Lung (tissue), 12 donors: ENCODE results near the gene ALPK3. TPM values are rescaled to one million over a fixed set of nuclear protein-coding genes. Genes with fewer than 3 reads are reported as not detected.

Experiments used
- ATAC-seq: fragments of 200-7000 bp; cut with Tn5 transposase; one replicate; pipeline ENCODE4 v1.9.1; 2020; ENCODE audit warnings: moderate number of reproducible peaks; ENCODE audit not compliant: insufficient read depth, low FRiP score
- DNase-seq, 3 donors: peaks; one replicate each; pipeline ENCODE4 v3.0.0-alpha.2; 2013 to 2017
- H3K27ac ChIP-seq, 2 donors: one replicate each; pipeline ENCODE4 v1.5.1; 2013; ENCODE audit warnings: mild to moderate bottlenecking in 2 of 2, moderate library complexity in 2 of 2, control low read depth in 1 of 2, inconsistent platforms in 1 of 2, low read depth in 1 of 2, low read length in 1 of 2
- H3K27me3 ChIP-seq, 3 donors: one replicate each; pipeline ENCODE4 v1.5.1; 2013; ENCODE audit warnings: low read length in 2 of 3; ENCODE audit not compliant: control insufficient read depth in 3 of 3, insufficient read depth in 3 of 3
- H3K36me3 ChIP-seq, 4 donors: one replicate each; pipeline ENCODE4 v1.5.1; 2013; ENCODE audit warnings: low read length in 4 of 4, mild to moderate bottlenecking in 1 of 4, moderate library complexity in 1 of 4; ENCODE audit not compliant: control insufficient read depth in 4 of 4, insufficient read depth in 4 of 4
- H3K4me1 ChIP-seq, 5 donors: one replicate each; pipeline ENCODE4 v1.5.1; 2013; ENCODE audit warnings: low read length in 5 of 5, mild to moderate bottlenecking in 2 of 5, moderate library complexity in 1 of 5; ENCODE audit not compliant: control insufficient read depth in 5 of 5, insufficient read depth in 5 of 5
- H3K4me3 ChIP-seq: one replicate; pipeline ENCODE4 v1.5.1; 2013; ENCODE audit warnings: mild to moderate bottlenecking, control low read depth, moderate library complexity
- H3K9ac ChIP-seq, 2 donors: one replicate each; pipeline ENCODE4 v1.5.1; 2013; ENCODE audit warnings: low read length in 2 of 2, control low read depth in 1 of 2; ENCODE audit not compliant: insufficient read depth in 1 of 2
- H3K9me3 ChIP-seq, 4 donors: one replicate each; pipeline ENCODE4 v1.5.1; 2013; ENCODE audit warnings: low read length in 3 of 4, mild to moderate bottlenecking in 1 of 4, moderate library complexity in 1 of 4; ENCODE audit not compliant: control insufficient read depth in 4 of 4, insufficient read depth in 3 of 4
- WGBS, 2 donors: extraction: QIAGEN DNeasy Blood & Tissue Kit; methylation state at CpG; one replicate each; pipeline ENCODE4 v1.1.7; 2013; 5-methylcytosine and 5-hydroxymethylcytosine counted together
- polyA plus RNA-seq, 2 donors: library from polyadenylated mRNA; stranded (reverse); fragments of 200-250 nt; gene quantifications; one replicate each; pipeline ENCODE4 v1.2.1, GENCODE V29; 2013
- total RNA-seq, 2 donors: library from RNA; depleted of rRNA in 1 of 2; stranded (reverse); fragments of >200 nt in 1 of 2; gene quantifications; one replicate each; pipeline ENCODE4 v1.2.1, GENCODE V29; 2014 to 2021
- TF ChIP-seq, protein P1 (sequence below): IDR thresholded peaks from 2 replicates; pipeline ENCODE4 v1.5.1; 2012; ENCODE audit warnings: mild to moderate bottlenecking; ENCODE audit errors: control extremely low read depth, extremely low read depth
- donor health status: control.
- donor health status: control.
- donor health status: Bipolar disorder and iron deficiency.
- donor health status: healthy.
- donor health status: DM: yes; HTN: yes; CAD: no.

ALPK3 gene
- total and polyA plus RNA-seq, 4 donors = 3.1 to 12.2 (median 6.2) TPM

DNA sequence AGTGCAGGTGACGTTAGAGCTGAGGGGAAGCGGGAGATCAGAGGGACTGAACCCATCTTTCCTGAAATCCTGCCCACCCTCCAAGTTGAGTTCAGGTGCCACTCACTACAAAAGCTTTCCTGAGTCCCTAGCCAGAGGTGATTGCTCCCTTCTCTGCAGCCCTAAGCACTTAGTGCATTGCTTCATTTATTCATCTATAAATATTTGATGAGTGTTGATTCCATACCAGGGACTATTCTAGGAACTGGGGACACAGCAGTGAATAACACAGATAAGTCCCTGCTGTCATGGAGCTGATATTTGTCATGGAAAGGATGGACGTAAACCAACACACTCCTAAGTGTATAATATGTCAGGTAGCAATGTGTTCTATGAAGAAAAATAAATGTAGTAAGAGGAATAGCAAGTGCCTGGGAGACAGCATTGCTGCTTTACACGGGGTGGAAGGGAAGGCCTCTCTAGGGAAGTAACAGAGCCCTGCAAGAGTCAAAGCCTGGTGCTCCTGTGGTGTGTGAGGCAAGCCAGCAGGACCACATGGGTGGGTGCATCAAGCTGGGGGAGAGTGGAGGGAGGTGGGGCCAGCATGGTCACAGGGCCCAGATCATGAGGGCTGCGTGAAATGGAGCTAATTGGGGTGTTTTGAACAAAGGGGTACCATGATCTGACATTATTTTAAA lies 18.6 kb downstream of the ALPK3 start:
- TF ChIP-seq, protein P1, sequence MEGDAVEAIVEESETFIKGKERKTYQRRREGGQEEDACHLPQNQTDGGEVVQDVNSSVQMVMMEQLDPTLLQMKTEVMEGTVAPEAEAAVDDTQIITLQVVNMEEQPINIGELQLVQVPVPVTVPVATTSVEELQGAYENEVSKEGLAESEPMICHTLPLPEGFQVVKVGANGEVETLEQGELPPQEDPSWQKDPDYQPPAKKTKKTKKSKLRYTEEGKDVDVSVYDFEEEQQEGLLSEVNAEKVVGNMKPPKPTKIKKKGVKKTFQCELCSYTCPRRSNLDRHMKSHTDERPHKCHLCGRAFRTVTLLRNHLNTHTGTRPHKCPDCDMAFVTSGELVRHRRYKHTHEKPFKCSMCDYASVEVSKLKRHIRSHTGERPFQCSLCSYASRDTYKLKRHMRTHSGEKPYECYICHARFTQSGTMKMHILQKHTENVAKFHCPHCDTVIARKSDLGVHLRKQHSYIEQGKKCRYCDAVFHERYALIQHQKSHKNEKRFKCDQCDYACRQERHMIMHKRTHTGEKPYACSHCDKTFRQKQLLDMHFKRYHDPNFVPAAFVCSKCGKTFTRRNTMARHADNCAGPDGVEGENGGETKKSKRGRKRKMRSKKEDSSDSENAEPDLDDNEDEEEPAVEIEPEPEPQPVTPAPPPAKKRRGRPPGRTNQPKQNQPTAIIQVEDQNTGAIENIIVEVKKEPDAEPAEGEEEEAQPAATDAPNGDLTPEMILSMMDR = no peak
- Histone ChIP-seq H3K4me3 (no peak overlapping the region), H3K9me3 (no peaks in the 10 kb centered on the region), H3K4me1 (peaks cover 0 to 34% (median 0%) of the 10 kb centered on the region in 5 donors), H3K27ac (peak overlapping the region; percentile 32 to 88), H3K9ac (no peak overlapping the region), H3K36me3 (peaks cover 0 to 2% (median 0%) of the 10 kb centered on the region in 4 donors), H3K27me3 (no peaks in the 10 kb centered on the region)
- DNase-seq (no peak), ATAC-seq (no peak)
- WGBS, 2 donors = 62 to 80% methylated on average over 5 of the region's 5 CpGs

DNA sequence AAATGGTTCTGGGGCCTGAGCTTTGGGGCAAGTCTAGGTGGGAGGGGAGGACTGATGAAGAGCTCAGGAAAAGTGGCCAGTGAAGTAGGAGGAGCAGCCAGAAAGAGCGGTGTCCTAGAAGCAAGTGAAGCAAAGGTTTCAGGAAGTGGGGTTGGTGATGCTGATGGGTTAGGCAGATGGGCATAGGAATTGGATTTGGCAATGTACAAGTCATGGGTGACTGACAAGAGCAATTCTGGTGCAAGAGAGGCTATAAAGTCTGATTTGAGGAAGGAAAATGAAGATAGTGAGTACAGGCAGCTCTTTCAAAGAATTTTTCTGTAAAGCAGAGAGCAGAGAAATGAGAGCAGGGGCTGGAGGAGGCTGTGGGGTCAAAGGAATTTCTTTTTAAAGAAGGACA lies 19.7 kb downstream of the ALPK3 start:
- Histone ChIP-seq H3K36me3 (peaks cover 0 to 2% (median 0%) of the 10 kb centered on the region in 4 donors), H3K9ac (no peak overlapping the region), H3K4me3 (no peak overlapping the region), H3K9me3 (no peaks in the 10 kb centered on the region), H3K27ac (peak overlapping the region in 1 of 2 donors; percentile 88), H3K27me3 (no peaks in the 10 kb centered on the region), H3K4me1 (peaks cover 0 to 31% (median 0%) of the 10 kb centered on the region in 5 donors)
- WGBS, 2 donors = 31 to 84% methylated on average over 1 of the region's 1 CpG
- ATAC-seq (no peak), DNase-seq (no peak)
- TF ChIP-seq, protein P1 = no peak

DNA sequence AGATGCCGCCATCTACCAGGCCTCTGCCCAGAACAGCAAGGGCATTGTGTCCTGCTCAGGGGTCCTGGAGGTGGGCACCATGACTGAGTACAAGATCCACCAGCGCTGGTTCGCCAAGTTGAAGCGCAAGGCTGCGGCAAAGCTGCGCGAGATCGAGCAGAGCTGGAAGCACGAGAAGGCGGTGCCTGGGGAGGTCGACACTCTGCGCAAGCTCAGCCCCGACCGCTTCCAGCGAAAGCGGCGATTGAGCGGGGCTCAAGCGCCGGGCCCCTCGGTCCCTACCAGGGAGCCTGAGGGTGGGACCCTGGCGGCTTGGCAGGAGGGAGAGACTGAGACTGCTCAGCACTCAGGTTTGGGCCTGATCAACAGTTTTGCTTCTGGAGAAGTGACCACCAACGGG lies 22.6 kb downstream of the ALPK3 start:
- ATAC-seq = no peak
- DNase-seq = no peak
- TF ChIP-seq, protein P1 = no peak
- 98% methylated on average over 23 of the region's 23 CpGs for WGBS, 2 donors
- Histone ChIP-seq H3K9me3 (no peaks in the 10 kb centered on the region), H3K9ac (no peak overlapping the region), H3K4me3 (no peak overlapping the region), H3K4me1 (peaks cover 0 to 16% (median 0%) of the 10 kb centered on the region in 5 donors), H3K27ac (peak overlapping the region in 1 of 2 donors; percentile 98), H3K36me3 (peaks cover 0 to 2% (median 0%) of the 10 kb centered on the region in 4 donors), H3K27me3 (no peaks in the 10 kb centered on the region)
